ENCODE results near the gene TGFBR1.

- no peak for TF ChIP-seq CTCF (IDR thresholded peaks at IDR 0.05)
- TF ChIP-seq RXRA (IDR thresholded peaks at IDR 0.05; ENCODE audit: borderline replicate concordance, low read depth), result no peak
- TF ChIP-seq REST (IDR thresholded peaks at IDR 0.05; ENCODE audit: low read depth, low read length), result no peak
- TF ChIP-seq TAF1 (IDR thresholded peaks at IDR 0.05; ENCODE audit: borderline replicate concordance, low read depth, low read length), result no peak
- no peak for TF ChIP-seq SIN3A (IDR thresholded peaks at IDR 0.05; ENCODE audit: borderline replicate concordance, low read depth, low read length)
- TF ChIP-seq EZH2phosphoT487 (IDR thresholded peaks at IDR 0.05; ENCODE audit: borderline replicate concordance, low read depth), result no peak
- no peak for TF ChIP-seq RCOR1 (IDR thresholded peaks at IDR 0.05; ENCODE audit: low read length)
- no peak for TF ChIP-seq ZBTB33 (IDR thresholded peaks at IDR 0.05; ENCODE audit: borderline replicate concordance, low read depth)
- no peak for TF ChIP-seq MAX (IDR thresholded peaks at IDR 0.05; ENCODE audit: low read depth)
Measured at GRCh38 chr9:99187311-99187710, 82.4 kb downstream of the TGFBR1 start.
